ES-I3 (cell line): ENCODE data around the gene JAZF1.

Experiments used
- H3K36me3 ChIP-seq: 2 replicates; pipeline ENCODE4 v1.6.1; 2013; ENCODE audit warnings: mild to moderate bottlenecking, low read length, control low read depth, moderate library complexity; ENCODE audit not compliant: insufficient read depth
- H3K4me1 ChIP-seq: 2 replicates; pipeline ENCODE4 v1.6.1; 2013; ENCODE audit warnings: mild to moderate bottlenecking, control low read depth, low read length; ENCODE audit not compliant: insufficient read depth
- H3K9ac ChIP-seq: 2 replicates; pipeline ENCODE4 v1.6.1; 2013; ENCODE audit warnings: low read depth, mild to moderate bottlenecking, low read length, moderate library complexity
- H3K9me3 ChIP-seq: 2 replicates; pipeline ENCODE4 v1.6.1; 2013; ENCODE audit warnings: mild to moderate bottlenecking, low read length, moderate library complexity; ENCODE audit not compliant: control insufficient read depth, insufficient read depth

The JAZF1 gene

GRCh38 chr7:28069388-28069787 lies 111.2 kb downstream of the JAZF1 start:
- peaks cover 10% of the 10 kb centered on the region; the same call in 1 of the 2 replicates for H3K4me1 ChIP-seq
- H3K9me3 ChIP-seq = no peaks in the 10 kb centered on the region
- H3K36me3 ChIP-seq = no peaks in the 10 kb centered on the region
- H3K9ac ChIP-seq = no peak overlapping the region

DNA sequence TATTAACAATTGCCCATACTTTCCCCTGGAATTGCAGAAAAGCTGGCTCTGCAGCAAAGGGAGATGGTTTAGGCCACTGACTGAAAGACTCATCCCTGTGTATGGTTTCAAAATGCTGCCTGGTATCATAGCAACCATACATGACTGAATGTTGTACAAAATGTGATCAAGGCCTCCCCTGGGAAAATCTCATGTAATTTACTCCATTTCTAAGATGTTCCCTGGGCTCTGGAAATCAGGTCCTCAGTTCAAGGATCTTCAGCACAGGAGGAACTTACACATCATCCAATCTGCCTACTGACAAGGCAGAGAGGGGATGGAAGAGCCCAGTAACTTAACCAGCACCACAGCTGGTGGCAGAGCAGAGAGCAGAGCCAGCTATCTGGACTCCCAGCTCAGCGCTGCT lies 111.8 kb downstream of the JAZF1 start:
- Histone ChIP-seq H3K9ac (no peak overlapping the region), H3K36me3 (no peaks in the 10 kb centered on the region), H3K9me3 (no peaks in the 10 kb centered on the region), H3K4me1 (peaks cover 10% of the 10 kb centered on the region; the same call in 1 of the 2 replicates)

- no peaks in the 10 kb centered on the region for H3K9me3 ChIP-seq
- no peaks in the 10 kb centered on the region for H3K36me3 ChIP-seq
- H3K9ac ChIP-seq = no peak overlapping the region
- H3K4me1 ChIP-seq = peaks cover 9% of the 10 kb centered on the region; the same call in 1 of the 2 replicates
Observed at GRCh38 chr7:28067171-28067570, 113.4 kb downstream of the JAZF1 start.

DNA sequence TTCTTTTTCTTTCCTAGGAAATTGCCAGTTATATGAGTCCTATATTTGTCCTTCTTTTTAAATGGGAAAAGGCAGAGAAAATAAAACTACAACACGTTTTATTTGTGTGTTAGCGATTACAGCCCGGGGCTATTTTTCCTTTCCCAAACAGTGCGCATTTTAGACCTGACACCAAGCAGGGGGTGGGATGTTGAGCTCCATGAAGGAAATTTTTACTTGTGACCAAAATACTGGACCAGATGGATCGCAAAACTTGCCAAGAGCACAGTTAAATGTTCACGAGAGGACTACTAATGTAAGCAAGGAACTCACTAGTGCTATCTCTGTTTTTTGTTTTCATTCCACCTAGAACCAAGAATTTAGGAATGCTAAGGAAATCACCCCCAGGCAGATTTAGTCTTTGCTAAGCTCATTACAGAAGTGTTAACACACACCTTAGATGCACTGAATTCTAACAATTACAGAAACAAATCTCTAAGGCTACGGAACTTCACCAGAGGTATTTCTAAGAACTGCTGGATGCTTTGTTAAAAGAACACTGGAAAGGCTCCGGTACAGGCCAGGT lies 114.8 kb downstream of the JAZF1 start:
- no peak overlapping the region for H3K9ac ChIP-seq
- H3K9me3 ChIP-seq = no peaks in the 10 kb centered on the region
- no peaks in the 10 kb centered on the region for H3K36me3 ChIP-seq
- H3K4me1 ChIP-seq = peaks cover 18% of the 10 kb centered on the region

- no peaks in the 10 kb centered on the region for H3K36me3 ChIP-seq
- no peak overlapping the region for H3K9ac ChIP-seq
- no peaks in the 10 kb centered on the region for H3K9me3 ChIP-seq
- H3K4me1 ChIP-seq = peaks cover 20% of the 10 kb centered on the region
Observed at GRCh38 chr7:28065308-28065707, 115.3 kb downstream of the JAZF1 start.

DNA sequence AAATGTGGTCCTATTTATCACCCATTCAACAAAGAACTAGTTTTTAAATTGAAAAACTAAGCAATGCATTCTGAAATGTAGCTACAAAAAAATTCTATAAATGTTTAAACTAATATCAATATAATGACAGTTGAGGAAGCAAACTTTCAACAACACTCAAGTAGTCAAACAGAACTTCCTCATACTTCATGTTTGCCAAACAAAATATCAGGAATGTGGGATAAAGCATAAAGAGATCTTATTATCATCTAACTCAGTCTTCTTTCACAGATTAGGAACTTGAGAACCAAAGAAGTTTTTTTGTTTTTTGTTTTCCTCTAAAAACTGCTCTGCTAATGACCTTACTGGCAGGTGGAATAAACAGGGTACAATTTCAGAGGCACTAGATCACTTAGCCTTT lies 116.2 kb downstream of the JAZF1 start:
- H3K9me3 ChIP-seq = no peaks in the 10 kb centered on the region
- no peak overlapping the region for H3K9ac ChIP-seq
- H3K36me3 ChIP-seq = no peaks in the 10 kb centered on the region
- peaks cover 20% of the 10 kb centered on the region for H3K4me1 ChIP-seq

- no peaks in the 10 kb centered on the region for H3K36me3 ChIP-seq
- no peaks in the 10 kb centered on the region for H3K9me3 ChIP-seq
- H3K4me1 ChIP-seq = peaks cover 20% of the 10 kb centered on the region
- no peak overlapping the region for H3K9ac ChIP-seq
Observed at GRCh38 chr7:28062197-28062991, 118.2 kb downstream of the JAZF1 start.

DNA sequence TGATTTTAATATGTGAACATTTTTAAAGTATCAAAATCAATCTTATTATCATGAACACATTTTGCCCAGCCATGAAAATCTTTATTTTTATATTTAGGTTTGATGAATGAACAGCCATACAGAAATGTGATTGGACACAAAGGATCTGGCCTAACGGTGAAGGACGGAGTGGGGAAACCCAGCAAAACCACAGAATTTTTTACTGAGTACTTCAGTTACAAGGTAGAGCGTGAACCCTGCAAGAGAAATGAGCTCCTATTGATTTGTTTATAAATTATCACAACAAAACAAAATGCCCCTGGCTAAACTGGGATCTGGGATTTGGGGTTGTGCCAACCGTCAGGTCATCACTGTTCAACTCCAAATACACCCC lies 118.8 kb downstream of the JAZF1 start:
- Histone ChIP-seq H3K9me3 (no peaks in the 10 kb centered on the region), H3K9ac (no peak overlapping the region), H3K4me1 (peaks cover 20% of the 10 kb centered on the region), H3K36me3 (no peaks in the 10 kb centered on the region)

GRCh38 chr7:28060371-28060950 lies 120.1 kb downstream of the JAZF1 start:
- no peak overlapping the region for H3K9ac ChIP-seq
- peaks cover 20% of the 10 kb centered on the region for H3K4me1 ChIP-seq
- no peaks in the 10 kb centered on the region for H3K9me3 ChIP-seq
- H3K36me3 ChIP-seq = no peaks in the 10 kb centered on the region

GRCh38 chr7:28055161-28055544 lies 125.4 kb downstream of the JAZF1 start:
- Histone ChIP-seq H3K9ac (no peak overlapping the region), H3K4me1 (peaks cover 23% of the 10 kb centered on the region), H3K9me3 (no peaks in the 10 kb centered on the region), H3K36me3 (no peaks in the 10 kb centered on the region)

DNA sequence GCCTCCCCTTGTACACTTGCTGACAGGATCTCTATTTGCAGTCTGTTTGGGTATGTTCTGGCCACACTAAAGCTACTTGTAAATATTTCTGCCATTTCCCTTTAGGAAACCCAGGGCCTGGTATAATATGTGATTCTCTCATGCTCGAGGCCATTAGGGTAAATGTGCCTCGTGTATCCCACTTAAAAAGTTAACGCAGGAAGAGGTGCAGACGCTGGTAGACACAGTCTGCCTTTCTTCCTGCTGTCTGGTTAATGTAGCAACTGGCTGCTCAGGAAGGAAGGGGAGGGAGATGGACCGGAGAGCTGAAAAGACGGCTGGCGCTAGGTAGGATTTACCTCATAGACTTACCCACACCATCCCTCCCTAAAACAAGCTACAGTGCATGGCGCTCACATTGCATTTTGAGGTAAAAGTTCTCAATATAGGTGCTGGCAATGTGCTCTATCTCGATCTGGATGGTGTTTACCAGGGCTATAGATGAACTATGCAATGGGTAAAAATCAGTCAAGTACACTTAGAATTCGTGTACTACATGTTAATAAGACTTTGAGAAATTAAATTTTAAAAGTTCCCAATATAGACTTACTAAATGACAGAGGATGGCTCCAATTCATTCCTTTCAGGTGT lies 125.9 kb downstream of the JAZF1 start:
- Histone ChIP-seq H3K9me3 (no peaks in the 10 kb centered on the region), H3K36me3 (no peaks in the 10 kb centered on the region), H3K4me1 (peaks cover 23% of the 10 kb centered on the region), H3K9ac (no peak overlapping the region)

DNA sequence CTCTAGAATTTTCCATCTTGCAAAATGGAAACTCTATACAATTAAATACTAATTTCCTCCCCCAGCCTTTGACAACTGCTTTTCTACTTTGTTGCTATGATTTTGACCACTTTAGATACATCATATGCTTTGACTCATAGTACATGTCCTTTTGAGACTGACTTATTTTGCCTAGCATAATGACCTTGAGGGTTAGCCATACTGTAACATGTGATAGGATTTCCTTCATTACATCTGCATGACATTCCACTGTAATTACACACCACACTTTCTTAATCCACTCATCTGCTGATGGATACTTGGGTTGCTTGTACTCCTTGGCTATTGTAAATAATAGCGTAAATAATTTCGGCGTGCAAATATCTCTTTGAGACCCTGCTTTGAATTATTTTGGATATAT lies 127.7 kb downstream of the JAZF1 start:
- no peak overlapping the region for H3K9ac ChIP-seq
- H3K36me3 ChIP-seq = no peaks in the 10 kb centered on the region
- H3K9me3 ChIP-seq = no peaks in the 10 kb centered on the region
- H3K4me1 ChIP-seq = peaks cover 23% of the 10 kb centered on the region

DNA sequence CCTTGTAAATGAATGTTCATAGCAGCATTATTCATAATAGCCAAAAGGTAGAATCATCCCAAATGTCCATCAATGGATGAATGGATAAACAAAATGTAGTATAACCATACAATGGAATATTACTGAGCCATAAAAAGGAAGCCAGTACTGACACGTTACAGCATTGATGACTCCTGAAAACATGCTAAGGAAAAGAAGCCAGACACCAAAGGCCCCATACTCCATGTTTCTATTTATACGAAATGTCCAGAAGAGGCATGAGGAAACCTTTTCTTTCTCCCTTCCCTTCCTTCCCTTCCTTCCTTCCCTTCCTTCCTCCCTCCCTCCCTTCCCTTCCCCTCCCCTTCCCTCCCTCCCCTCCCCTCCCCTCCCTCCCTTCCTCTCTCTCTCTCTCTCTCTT lies 131.9 kb downstream of the JAZF1 start:
- Histone ChIP-seq H3K4me1 (peaks cover 21% of the 10 kb centered on the region), H3K36me3 (no peaks in the 10 kb centered on the region), H3K9ac (no peak overlapping the region), H3K9me3 (no peaks in the 10 kb centered on the region)

GRCh38 chr7:28046035-28046434 lies 134.6 kb downstream of the JAZF1 start:
- Histone ChIP-seq H3K4me1 (peaks cover 15% of the 10 kb centered on the region), H3K9me3 (no peaks in the 10 kb centered on the region), H3K9ac (no peak overlapping the region), H3K36me3 (no peaks in the 10 kb centered on the region)

GRCh38 chr7:28045592-28045991 lies 135.0 kb downstream of the JAZF1 start:
- Histone ChIP-seq H3K36me3 (no peaks in the 10 kb centered on the region), H3K4me1 (peaks cover 15% of the 10 kb centered on the region), H3K9ac (no peak overlapping the region), H3K9me3 (no peaks in the 10 kb centered on the region)
